GM21367 (cell line): Measurements from ENCODE around the gene CROCC2.

ENCODE experiments used
- ATAC-seq: cut with Tn5 transposase; IDR thresholded peaks from one replicate; pipeline ENCODE4 v1.9.1; 2021; ENCODE audit not compliant: unreplicated experiment

Gene CROCC2

GRCh38 chr2:241009191-241009590, 103.1 kb downstream of the CROCC2 start:
- no peak for ATAC-seq

DNA sequence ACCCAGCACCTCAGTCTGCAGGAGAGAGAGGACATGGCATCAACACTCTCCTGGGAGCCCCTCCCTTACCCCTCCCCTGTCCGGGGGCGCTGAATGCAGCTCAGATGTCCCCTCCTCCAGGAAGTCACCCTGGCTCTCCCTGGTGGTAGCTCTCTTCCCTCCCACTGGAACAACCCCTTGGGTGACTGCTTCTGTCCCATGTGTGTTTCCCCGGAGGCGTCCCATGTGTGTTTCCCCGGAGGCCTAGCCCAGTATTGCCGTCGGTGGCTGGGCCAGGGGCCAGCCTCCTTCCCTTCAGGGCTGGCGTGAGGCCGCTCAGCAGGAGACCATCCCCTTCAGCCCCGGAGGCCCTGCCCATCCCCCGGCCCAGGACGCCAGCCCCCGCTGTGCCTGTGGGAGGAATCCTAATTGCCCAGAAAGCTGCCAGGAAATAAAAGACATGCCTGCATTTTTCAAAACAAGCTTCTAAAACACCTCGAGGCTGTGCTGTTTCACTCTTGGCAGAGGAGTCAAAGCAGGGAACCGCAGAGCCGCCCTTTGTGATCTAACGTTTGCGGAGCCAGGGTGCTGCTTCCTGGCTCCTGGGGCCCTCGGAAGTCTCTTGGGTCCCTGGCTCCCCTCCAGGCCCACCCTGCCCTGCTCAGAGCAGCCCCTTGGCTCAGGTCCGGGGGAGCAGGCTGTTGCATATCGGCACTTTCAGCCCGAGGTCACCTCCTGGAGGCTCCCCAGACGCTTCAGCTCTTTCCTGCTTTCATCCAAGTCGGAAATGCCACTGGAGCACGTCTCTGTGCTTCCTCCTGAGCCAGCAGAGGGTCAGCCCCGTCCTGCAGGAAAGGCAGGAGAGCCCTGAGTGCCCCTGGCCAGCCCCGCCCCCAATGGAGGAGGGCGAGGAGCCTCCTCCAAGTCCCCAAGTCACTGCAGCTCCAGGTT, 103.7 kb downstream of the CROCC2 start:
- ATAC-seq, result no peak

DNA sequence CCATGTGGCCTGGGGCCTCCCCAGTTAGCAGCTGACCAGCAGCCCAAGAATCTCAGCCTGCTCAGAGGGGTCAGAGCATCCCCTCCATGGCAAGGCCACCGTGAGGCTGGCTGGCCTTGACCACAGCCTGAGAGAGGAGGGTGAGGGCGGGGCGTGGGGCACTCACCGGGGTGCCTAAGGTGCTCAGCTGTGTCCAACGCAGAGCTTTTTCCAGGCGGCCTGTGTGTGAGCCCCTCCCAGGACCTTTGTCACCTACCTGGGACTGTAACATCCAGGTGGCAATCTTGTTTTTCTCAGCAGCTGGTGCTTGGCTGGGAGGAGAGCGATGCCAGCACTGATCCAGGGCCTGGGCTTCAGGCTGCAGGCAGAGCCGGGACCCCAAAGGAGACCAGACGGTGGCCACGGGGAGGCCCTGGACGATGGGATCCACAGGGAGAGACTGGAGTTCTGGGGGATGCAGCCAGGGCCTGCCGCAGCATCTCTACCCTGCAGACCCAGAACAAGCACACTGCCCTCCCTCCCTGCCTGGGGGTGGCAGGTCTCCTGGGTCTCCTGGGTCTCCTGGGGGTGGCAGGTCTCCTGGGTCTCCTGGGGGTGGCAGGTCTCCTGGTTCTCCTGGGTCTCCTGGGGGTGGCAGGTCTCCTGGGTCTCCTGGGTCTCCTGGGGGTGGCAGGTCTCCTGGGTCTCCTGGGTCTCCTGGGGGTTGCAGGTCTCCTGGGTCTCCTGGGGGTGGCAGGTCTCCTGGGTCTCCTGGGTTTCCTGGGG, 104.6 kb downstream of the CROCC2 start:
- no peak for ATAC-seq

- ATAC-seq, result no peak
Measured at GRCh38 chr2:241011296-241011600, 105.1 kb downstream of the CROCC2 start.

GRCh38 chr2:241011751-241012510, 105.8 kb downstream of the CROCC2 start:
- no peak for ATAC-seq

- no peak for ATAC-seq
Measured at GRCh38 chr2:241014224-241014623, 108.1 kb downstream of the CROCC2 start.

DNA sequence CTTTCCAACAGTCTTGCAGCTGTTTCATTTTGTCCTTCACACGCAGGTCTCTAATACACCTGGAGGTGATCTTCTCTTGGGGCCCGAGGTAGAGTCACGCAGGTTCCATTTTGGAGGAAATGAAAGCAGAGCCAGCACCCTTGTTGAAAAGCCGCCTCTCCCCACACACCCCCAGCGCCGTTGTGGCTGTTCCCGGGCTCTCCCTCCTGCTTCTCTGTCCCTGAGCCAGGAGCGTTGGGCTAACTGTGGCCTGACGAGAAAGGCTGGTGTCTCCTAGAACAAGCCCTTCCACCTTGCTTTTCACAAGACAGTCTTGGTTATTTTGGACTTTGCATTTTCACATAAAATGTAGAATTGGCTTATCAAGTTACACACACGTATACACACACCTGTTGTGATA, 108.6 kb downstream of the CROCC2 start:
- no peak for ATAC-seq

DNA sequence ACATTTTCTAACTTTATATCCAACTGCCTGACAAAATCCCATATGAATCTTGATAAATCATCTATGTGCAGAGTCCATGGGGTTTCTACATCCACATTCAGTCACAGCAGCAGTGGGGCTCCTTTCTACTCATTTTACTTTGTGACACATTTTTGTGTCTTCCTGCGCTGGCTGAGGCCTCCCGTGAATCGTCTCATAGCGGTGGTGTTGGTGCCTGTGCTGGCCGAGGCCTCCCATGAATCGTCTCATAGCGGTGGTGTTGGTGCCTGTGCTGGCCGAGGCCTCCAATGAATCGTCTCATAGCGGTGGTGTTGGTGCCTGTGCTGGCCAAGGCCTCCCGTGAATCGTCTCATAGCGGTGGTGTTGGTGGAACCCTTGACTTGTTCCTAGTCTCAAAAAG, 109.3 kb downstream of the CROCC2 start:
- ATAC-seq, result no peak

GRCh38 chr2:241017228-241017940, 111.2 kb downstream of the CROCC2 start:
- no peak for ATAC-seq

DNA sequence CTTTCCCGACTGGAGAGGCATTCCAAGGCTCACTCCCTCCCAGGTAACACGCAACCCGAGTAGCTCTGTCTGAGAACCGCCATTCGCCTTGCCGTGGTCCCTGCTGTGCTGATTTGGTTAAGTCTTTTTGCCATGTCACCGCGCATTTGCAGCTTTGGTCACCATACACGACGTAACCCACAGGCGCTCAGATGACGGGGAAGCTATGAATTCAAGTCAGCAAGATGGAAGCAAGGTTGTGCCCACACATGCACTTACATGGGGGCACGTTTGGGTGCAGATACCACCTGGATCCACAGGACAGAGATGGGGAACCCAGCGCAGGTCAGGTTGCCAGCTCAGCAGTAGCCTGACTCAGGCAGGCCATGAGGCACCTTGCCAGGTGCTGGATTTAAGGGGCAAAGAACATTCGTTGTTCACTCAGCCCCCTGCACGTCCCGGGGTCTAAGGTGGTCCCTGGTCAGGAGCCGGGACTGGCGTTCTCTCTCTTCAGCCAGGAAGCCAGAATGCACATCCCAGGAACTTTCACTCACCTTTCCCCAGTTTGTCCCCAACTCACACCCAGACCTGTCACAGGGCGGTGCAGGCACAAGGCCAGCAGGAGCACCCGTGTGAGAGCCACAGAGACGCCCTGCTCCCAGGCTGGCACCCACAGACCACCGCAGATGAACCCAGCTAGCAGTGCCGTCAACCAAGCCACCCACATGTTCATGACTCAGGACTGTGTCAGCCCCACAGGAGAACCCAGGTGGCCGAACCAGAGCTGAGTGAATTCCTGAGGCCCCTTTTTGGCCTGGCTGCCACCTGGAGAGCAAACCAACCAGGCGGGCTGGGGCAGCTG, 112.1 kb downstream of the CROCC2 start:
- no peak for ATAC-seq

DNA sequence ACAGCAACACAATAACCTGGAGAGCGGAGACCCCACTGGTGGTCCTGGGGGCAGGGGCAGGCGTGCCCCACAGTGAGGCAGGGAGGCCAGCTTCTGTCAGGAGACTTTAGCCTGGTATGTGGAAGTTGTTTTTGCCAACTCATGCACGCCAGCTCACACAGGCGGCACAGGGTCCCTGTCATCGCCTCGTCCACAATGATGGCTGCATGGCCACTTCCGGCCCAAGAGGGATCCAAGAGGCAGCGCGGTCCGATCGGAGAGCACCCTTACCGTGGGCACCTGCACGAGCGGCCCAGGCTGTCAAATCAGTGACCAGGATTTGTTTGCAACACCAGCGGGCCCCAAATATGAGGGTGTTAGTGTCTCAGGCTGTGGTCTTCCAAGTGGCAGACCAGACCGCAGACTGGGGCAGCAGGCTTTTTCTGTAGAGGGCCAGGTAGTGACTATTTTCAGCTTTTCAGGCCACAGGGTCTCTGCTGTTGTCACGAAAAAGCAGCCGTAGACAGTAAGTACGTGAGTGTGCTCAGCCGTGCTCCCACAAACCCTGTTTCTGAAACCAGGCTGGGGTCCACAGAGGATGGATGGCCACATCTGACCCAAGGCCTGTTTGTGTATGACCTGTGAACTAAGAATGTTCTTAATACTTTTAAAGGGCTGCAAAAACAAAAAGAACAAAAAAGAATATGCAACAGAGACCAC, 113.5 kb downstream of the CROCC2 start:
- no peak for ATAC-seq

DNA sequence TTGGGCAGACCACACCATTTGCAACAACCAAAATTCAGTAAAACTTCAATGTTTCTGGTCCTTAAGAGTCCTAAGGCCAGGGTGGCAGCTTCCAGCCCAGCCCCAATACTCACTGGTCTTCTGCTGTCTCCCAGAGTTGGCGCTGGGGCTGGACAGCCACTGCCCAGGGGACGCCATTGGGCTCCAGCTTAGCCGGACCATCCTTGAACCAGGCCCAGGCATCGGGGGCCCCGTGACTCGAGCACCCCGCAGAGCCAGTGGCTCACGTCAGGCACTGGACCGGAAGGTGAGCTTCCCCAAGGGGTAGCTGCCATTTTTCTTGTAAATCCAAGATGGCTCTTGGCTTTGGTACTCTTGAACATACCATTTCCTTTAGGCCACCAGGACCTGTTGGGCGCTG, 114.1 kb downstream of the CROCC2 start:
- no peak for ATAC-seq

DNA sequence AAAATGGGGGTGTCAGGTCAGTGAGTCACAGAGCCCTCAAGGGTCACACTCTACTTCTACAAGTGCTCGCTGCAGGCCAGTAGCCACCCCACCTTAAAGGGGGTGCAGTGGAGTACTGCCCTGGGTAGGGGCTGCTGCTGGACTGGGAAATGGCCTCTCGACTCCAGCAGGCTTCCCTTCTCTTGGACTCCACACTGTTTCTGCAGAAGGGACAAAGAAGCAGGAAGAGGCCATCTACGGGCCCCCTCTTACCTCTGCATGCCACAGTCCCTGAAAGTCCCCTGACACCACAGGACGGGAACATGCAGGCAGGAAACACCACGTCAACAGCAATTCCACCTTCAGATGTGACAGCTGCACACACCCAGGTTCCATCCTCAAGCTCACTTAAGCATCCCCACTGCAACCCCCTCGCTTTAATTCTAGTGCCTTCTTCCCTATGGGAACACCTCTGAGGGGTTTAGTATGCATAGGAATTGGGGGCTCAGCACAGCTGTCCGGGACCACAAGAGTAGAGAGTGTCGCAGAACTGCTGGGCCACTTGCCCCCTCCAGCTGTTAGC, 114.6 kb downstream of the CROCC2 start:
- no peak for ATAC-seq

GRCh38 chr2:241025639-241026038, 119.5 kb downstream of the CROCC2 start:
- ATAC-seq, result no peak

- ATAC-seq, result no peak
Measured at GRCh38 chr2:241029599-241030332, 123.6 kb downstream of the CROCC2 start.

GRCh38 chr2:241030333-241030680, 124.2 kb downstream of the CROCC2 start:
- no peak for ATAC-seq

DNA sequence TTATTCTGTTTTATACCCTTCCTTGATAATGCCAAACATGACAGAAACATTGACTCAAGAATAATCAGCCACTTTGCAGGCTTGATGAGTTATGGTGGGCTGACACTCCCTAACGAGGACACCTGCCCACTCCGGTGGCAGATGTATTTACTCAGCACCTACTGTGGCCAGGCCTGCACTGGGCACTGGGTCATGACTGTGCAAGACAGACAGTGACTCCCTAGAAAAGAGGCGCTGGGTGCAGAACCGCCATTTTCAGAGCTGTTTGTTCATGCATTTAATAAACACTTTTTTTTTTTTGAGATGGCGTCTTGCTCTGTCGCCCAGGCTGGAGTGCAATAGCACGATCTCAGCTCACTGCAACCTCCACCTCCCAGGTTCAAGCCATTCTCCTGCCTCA, 124.7 kb downstream of the CROCC2 start:
- no peak for ATAC-seq

DNA sequence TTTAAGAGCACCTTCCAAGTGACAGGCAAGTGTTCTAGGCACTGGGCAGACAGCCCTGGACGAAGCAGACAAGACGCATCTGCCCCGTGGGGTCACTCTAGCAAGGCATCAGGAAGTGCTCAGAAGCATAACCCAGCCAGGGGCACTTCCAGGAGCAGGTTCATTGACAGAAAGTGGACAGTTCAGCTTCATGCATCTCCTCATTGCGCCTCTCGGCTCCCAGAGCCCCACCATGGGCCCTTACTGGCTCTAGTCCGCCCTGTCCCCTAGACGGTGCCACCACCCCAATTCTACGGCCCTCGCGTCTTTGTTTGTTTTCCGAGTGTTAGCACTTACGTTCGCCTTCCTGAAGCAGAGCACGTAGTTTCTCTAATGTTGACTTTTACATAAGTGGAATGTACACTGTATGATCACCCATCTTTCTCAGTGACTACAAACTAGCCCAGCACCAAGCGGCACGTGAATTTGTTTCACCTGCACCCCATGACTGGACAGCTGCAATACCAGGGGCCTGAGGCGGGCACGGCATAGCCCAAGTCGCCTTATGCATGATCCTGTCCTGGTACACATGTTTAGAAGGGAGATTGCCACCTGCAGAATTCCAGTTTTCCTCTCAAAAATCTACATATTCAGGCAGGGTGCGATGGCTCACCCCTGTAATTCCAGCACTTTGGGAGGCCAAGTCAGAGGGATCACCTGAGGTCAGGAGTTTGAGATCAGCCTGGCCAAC, 125.5 kb downstream of the CROCC2 start:
- no peak for ATAC-seq
